NT2/D1 (cell line): ENCODE data around the gene LHFPL6.

Experiments used
- DNase-seq: peaks from one replicate; pipeline ENCODE4 v3.0.0-alpha.2; 2011; ENCODE audit warnings: low read depth, low spot score
- H3K27me3 ChIP-seq: 2 replicates; pipeline ENCODE4 v1.6.0; 2011; ENCODE audit warnings: mild to moderate bottlenecking; ENCODE audit not compliant: insufficient read length, insufficient read depth
- H3K36me3 ChIP-seq: 2 replicates; pipeline ENCODE4 v1.6.1; 2011; ENCODE audit warnings: mild to moderate bottlenecking, low read length, mixed read lengths; ENCODE audit not compliant: insufficient read depth, insufficient read length
- H3K4me1 ChIP-seq: 2 replicates; pipeline ENCODE4 v1.5.1; 2011; ENCODE audit not compliant: insufficient read depth, insufficient read length
- H3K4me3 ChIP-seq: 2 replicates; pipeline ENCODE4 v1.5.1; 2011; ENCODE audit warnings: low read depth; ENCODE audit not compliant: insufficient read length
- H3K9ac ChIP-seq: 2 replicates; pipeline ENCODE4 v1.6.0; 2011; ENCODE audit warnings: low read depth; ENCODE audit not compliant: insufficient read length
- H3K9me3 ChIP-seq: 2 replicates; pipeline ENCODE4 v1.5.1; 2011; ENCODE audit warnings: mild to moderate bottlenecking, low read length; ENCODE audit not compliant: insufficient read depth
- SUZ12 ChIP-seq: IDR thresholded peaks from 2 replicates; pipeline ENCODE4 v1.6.1; 2011; ENCODE audit not compliant: insufficient read length, insufficient read depth; ENCODE audit errors: extremely low read depth
- YY1 ChIP-seq: IDR thresholded peaks from 2 replicates; pipeline ENCODE4 v1.6.1; 2011; ENCODE audit not compliant: insufficient read length, insufficient read depth
- ZNF274 ChIP-seq: IDR thresholded peaks from 2 replicates; pipeline ENCODE4 v1.6.1; 2011; ENCODE audit warnings: mild to moderate bottlenecking, low read depth, low read length

The LHFPL6 gene

DNA sequence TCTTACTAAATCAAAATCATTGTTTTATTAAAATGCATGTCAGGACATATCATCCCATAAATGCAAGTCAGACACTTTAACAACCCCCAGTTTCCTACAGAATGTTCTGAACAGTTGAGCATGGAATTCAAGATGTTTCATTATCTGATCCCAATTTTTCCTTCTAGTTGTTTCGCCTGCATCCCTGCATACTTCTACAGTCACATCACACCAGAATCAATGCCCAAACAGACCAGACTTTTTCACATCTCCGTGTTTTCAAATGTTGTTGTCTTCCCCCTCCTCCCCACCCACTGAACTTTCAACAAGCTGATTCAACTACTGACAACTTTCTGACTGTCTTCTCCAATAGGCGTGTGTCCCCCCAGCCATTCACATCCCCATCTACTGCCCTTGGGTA lies 48.6 kb downstream of the LHFPL6 start:
- DNase-seq = no peak
- no peak for TF ChIP-seq SUZ12
- no peak for TF ChIP-seq YY1
- TF ChIP-seq ZNF274 = no peak
- peaks cover 2% of the 10 kb centered on the region for H3K36me3 ChIP-seq
- no peak overlapping the region for H3K4me3 ChIP-seq
- H3K27me3 ChIP-seq = no peaks in the 10 kb centered on the region
- no peak overlapping the region for H3K9ac ChIP-seq
- H3K9me3 ChIP-seq = 0 out of 2 replicates have a peak, but pooled peaks cover 8% of the 10 kb centered on the region
- H3K4me1 ChIP-seq = no peaks in the 10 kb centered on the region

DNA sequence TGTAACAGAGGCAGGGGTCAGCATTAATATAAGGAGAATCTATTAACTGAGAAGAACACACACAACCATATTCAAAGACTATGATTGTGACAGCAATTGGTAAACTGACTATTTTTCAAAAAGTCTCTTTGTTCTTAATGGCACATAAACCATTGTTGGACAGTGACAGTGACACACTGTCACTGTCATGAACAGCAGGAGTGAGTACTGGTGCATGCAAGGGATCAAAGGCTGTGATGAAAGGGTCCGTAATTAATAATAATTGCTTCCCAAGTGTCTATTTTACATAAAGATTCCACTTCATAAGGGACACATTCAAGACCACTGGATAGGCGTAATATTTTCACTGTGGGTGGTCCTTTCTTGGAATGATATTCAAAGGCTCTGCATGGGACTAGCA lies 50.7 kb downstream of the LHFPL6 start:
- Histone ChIP-seq H3K4me1 (no peaks in the 10 kb centered on the region), H3K9ac (no peak overlapping the region), H3K36me3 (peaks cover 2% of the 10 kb centered on the region), H3K9me3 (no peaks in the 10 kb centered on the region), H3K27me3 (no peaks in the 10 kb centered on the region), H3K4me3 (no peak overlapping the region)
- TF ChIP-seq ZNF274 (no peak), SUZ12 (no peak), YY1 (no peak)
- DNase-seq = no peak

GRCh38 chr13:39550931-39551330 lies 52.1 kb downstream of the LHFPL6 start:
- DNase-seq = no peak
- H3K36me3 ChIP-seq = peaks cover 2% of the 10 kb centered on the region
- H3K9ac ChIP-seq = no peak overlapping the region
- H3K4me3 ChIP-seq = no peak overlapping the region
- H3K27me3 ChIP-seq = no peaks in the 10 kb centered on the region
- TF ChIP-seq ZNF274 (no peak), YY1 (no peak), SUZ12 (no peak)
- H3K9me3 ChIP-seq = no peaks in the 10 kb centered on the region
- H3K4me1 ChIP-seq = no peaks in the 10 kb centered on the region

GRCh38 chr13:39547108-39547507 lies 55.9 kb downstream of the LHFPL6 start:
- DNase-seq = no peak
- no peak overlapping the region for H3K4me3 ChIP-seq
- no peaks in the 10 kb centered on the region for H3K36me3 ChIP-seq
- no peaks in the 10 kb centered on the region for H3K27me3 ChIP-seq
- no peak overlapping the region for H3K9ac ChIP-seq
- TF ChIP-seq YY1 (no peak), ZNF274 (no peak), SUZ12 (no peak)
- no peaks in the 10 kb centered on the region for H3K4me1 ChIP-seq
- no peaks in the 10 kb centered on the region for H3K9me3 ChIP-seq

DNA sequence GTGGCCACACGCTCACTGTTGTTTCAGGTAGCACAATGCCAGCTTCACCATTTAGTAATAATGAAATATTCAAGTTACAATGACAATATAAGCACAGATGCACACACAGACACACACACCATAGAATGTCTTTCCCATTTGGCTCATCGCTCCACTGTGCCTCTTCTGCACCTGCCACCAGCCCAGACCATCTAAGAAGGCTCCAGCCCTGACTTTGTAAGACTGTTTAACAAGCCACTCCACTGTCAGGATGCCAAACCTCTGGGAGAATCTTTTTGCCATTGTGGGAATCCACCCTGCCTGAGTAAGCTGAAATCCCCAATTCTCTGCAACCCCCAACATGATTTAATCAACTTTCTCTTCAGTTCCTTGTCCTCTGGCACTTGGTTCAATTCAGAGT lies 60.6 kb downstream of the LHFPL6 start:
- Histone ChIP-seq H3K27me3 (no peaks in the 10 kb centered on the region), H3K9me3 (no peaks in the 10 kb centered on the region), H3K36me3 (no peaks in the 10 kb centered on the region), H3K4me3 (no peak overlapping the region), H3K4me1 (no peaks in the 10 kb centered on the region), H3K9ac (no peak overlapping the region)
- DNase-seq = no peak
- TF ChIP-seq ZNF274 (no peak), SUZ12 (no peak), YY1 (no peak)

DNA sequence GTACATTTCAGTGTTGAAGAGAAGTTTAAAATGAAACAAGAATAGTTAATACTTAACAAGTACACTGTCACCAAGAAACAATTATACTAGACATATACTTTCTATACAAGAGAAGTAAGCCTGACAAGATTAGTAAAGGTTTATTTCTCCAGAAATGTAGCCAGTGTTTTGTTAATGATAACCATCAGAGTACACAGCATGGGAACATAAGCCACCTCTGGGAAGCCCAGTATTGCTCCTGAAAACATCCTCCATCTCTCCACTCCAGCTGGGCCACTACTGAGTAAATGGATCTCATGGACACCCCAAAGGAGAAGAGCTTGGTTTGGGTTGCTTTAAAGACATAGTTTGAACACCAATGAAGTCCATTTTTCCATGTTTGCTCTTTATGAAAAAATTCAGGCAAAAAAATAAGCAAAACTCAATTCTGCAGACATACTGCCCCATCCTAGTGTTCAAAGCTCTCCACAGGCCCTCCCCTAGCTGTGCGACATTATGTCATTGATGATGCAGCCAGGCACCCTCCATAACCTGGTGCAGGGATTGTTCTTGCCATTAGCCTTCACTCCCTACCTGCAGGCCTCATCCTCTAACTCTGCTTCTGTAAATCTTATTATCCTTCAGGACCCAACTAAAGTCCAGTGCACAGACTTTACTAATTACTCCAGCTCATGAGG lies 61.9 kb downstream of the LHFPL6 start:
- Histone ChIP-seq H3K9ac (no peak overlapping the region), H3K9me3 (no peaks in the 10 kb centered on the region), H3K4me3 (no peak overlapping the region), H3K27me3 (no peaks in the 10 kb centered on the region), H3K4me1 (no peaks in the 10 kb centered on the region), H3K36me3 (no peaks in the 10 kb centered on the region)
- DNase-seq = no peak
- no peak for TF ChIP-seq SUZ12
- no peak for TF ChIP-seq YY1
- TF ChIP-seq ZNF274 = no peak

DNA sequence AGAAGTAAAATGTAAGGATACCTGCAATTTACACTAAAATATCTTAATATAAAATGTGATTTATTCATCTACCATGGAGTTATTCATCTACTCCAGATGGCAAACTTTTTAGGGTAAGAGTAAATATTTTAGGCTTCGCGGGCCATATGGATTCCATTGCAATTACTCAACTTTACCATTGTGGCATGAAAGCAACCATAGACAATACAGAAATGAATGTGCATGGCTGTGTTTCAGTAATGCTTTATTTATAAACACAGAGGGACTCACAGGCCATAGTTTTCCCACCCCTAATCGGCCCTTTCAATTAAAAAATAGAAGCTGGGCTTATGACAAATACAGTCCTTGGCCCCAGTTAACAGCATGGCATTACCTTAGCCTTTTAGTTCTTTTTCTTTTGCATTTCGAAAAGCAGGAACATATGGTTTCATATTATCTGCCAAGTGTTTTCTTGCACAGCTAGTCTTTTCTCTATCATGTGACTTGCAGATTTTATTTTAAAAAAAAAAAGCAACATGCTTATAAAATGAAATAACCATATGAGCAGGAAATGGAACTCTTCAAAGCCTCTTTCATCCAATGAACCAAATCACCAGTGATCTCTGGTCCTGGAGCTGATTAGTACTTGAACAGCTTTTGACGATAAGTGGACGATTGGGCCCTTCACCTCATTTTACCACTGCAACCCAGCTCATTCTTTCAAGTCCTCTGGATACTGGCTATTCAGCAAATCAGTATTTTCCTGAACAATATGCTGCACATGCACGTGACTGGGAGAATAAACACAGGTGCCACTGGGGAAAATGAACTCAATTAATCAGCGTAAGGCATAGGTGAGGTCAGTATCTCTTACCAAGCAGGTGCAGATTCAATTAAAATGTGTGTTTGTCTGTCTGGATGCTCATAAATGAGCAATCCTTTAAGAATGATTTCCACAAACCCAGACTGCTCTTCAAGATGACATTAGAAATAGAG lies 63.9 kb downstream of the LHFPL6 start:
- no peaks in the 10 kb centered on the region for H3K27me3 ChIP-seq
- no peaks in the 10 kb centered on the region for H3K36me3 ChIP-seq
- no peak overlapping the region for H3K4me3 ChIP-seq
- no peak for DNase-seq
- H3K4me1 ChIP-seq = no peaks in the 10 kb centered on the region
- TF ChIP-seq SUZ12 = no peak
- no peak for TF ChIP-seq ZNF274
- TF ChIP-seq YY1 = no peak
- H3K9ac ChIP-seq = no peak overlapping the region
- no peaks in the 10 kb centered on the region for H3K9me3 ChIP-seq
